ENCODE data around the gene LMF1. TPM values are rescaled to one million over a fixed set of nuclear protein-coding genes. Genes with fewer than 3 reads are reported as not detected.

LMF1 gene
- total and polyA plus RNA-seq, 9 of the 15 experiments (the other 6 are each of a cell fraction or from before 2014, with no cell fraction given), result 0.11 to 1.6 (median 0.55) TPM; not detected in 1

GRCh38 chr16:851209-851810, 119.5 kb downstream of the LMF1 start:
- H3K27me3 ChIP-seq (ENCODE audit: control insufficient read depth in 2 of 2, insufficient read depth in 2 of 2, low read length in 2 of 2), result peaks cover 26 to 83% of the 10 kb centered on the region in 2 experiments
- POLR2A ChIA-PET, result interaction anchor here (0.8 kb wide), 1 partner anchor 131 kb away, joined by 3 read pairs; the partner anchor contains the start of gene ANTKMT
- no peaks in the 10 kb centered on the region for H3K79me2 ChIP-seq (ENCODE audit: control insufficient read depth, insufficient read depth, low read length)

More at GRCh38 chr16:851209-851810, 119.5 kb downstream of the LMF1 start:
- Histone ChIP-seq H3K9ac (ENCODE audit: insufficient read depth in 1 of 2, low read depth in 2 of 2, low read length in 2 of 2) (no peak overlapping the region), H3K4me3 (no peak overlapping the region), H3K9me3 (replicated peaks; ENCODE audit: control insufficient read depth, insufficient read depth, low read depth, low read length) (no peaks in the 10 kb centered on the region; the same call in 1 of the 2 replicates), H3K4me2 (ENCODE audit: insufficient read depth, low read length) (no peak overlapping the region), H4K20me1 (replicated peaks; ENCODE audit: control insufficient read depth, insufficient read depth, low read length) (no peaks in the 10 kb centered on the region), H3K36me3 (ENCODE audit: control insufficient read depth, insufficient read depth, low read length) (no peaks in the 10 kb centered on the region), H2AFZ (ENCODE audit: low read depth, low read length) (no peak overlapping the region), H3K9me1 (ENCODE audit: control insufficient read depth, insufficient read depth, low read length) (no peaks in the 10 kb centered on the region), H3K4me1 (replicated peaks in 1 of 2; ENCODE audit: control insufficient read depth in 2 of 2, insufficient read depth in 2 of 2, low read length in 2 of 2) (peaks cover 0 to 12% of the 10 kb centered on the region in 2 experiments; a peak in 1 of 5 replicates), H3K27ac (ENCODE audit: extremely low read depth, low read depth, low read length) (no peak overlapping the region)
- in situ Hi-C loops (cut with MboI), result no loop called here
- ATAC-seq (no peak), DNase-seq (ENCODE audit: extremely low read depth in 1 of 4, low spot score in 3 of 4) (no peak), FAIRE-seq (no peak)
- CTCF ChIA-PET (ENCODE audit: low intra/inter-chr PET ratio), result no interaction called here
- no TSS peak for BruUV-seq (replicated peaks)
- TF ChIP-seq ZNF589 (CRISPR knock-in tag; IDR thresholded peaks at IDR 0.05; ENCODE audit: low read depth) (no peak), ZNF518B (CRISPR knock-in tag; IDR thresholded peaks at IDR 0.05) (no peak), KDM4B (IDR thresholded peaks at IDR 0.05; ENCODE audit: borderline replicate concordance in 2 of 2, low read depth in 1 of 2) (no peak), ZNF778 (CRISPR knock-in tag; IDR thresholded peaks at IDR 0.05) (no peak), STAT5B (CRISPR knock-in tag; IDR thresholded peaks at IDR 0.05) (no peak), NCOA6 (IDR thresholded peaks at IDR 0.05) (no peak), SREBF1 (IDR thresholded peaks at IDR 0.05; ENCODE audit: borderline replicate concordance, low read depth, low read length) (no peak), ZNF23 (CRISPR knock-in tag; IDR thresholded peaks at IDR 0.05) (no peak), TAF7 (tag; IDR thresholded peaks at IDR 0.05) (no peak), HDAC3 (IDR thresholded peaks at IDR 0.05; ENCODE audit: borderline replicate concordance, partially characterized antibody) (no peak), GTF2B (IDR thresholded peaks at IDR 0.05; ENCODE audit: extremely low read depth, insufficient read length) (no peak), BMI1 (IDR thresholded peaks at IDR 0.05; ENCODE audit: low read length) (no peak)
- intact Hi-C loops (cut with micrococcal nuclease), result no loop called here
- 1% methylated on average over 10 of the region's 11 CpGs for WGBS (ENCODE audit: insufficient coverage, low coverage, missing lambda C conversion rate)

Measured in K562 (cell line).